Esophagus mucosa (tissue), 1 donor: ENCODE measurements around the gene FOCAD. TPM values are rescaled to one million over a fixed set of nuclear protein-coding genes. Genes with fewer than 3 reads are reported as not detected.

Experiments
- ATAC-seq: fragments of 200-7000 bp; cut with Tn5 transposase; one replicate; pipeline ENCODE4 v1.9.1; 2020
- total RNA-seq: library from RNA; stranded (reverse); gene quantifications from one replicate; pipeline ENCODE4 v1.2.4, GENCODE V29; 2023
- donor health status: DM: yes; HTN: yes; CAD: no.

Gene FOCAD
- total RNA-seq, 1 donor from 2014 or later: 17.1 TPM

DNA sequence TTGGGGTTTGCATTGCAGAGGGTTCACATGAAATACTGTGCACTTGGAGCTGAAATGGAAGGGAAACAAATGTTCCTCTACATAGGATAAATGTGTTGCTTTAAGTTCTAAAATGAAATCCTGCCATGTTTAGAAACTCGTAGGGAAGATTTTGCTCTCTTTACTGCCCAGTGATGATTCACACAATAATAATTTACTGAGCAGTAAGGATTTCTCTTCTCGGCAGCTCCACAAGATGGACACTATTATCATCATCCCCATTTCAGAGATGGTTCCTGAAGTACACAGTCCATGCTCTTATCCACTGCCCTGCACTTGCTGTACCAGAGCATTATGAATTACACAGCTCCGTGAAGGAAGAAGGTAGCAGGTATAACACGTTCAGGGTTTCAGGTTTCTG lies 343.2 kb downstream of the FOCAD start:
- ATAC-seq: no peak

DNA sequence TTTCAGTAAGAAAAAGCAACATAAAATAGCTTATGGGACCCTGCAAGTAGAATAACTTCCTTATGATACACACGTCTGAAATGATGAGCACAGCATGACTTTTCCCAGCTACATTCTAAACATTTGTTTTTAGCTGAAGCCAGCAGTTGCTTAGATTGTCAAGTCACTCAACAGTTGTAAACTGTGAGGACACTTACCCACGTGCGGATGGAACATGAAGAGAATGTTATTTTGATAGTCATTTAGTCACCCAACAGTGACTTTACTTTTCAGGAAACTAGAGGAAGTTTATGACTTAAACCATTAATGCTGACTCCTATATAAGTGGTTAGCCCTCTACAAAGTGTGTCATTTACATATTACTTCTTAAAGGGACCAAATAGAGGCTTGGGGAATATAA lies 344.4 kb downstream of the FOCAD start:
- no peak for ATAC-seq

DNA sequence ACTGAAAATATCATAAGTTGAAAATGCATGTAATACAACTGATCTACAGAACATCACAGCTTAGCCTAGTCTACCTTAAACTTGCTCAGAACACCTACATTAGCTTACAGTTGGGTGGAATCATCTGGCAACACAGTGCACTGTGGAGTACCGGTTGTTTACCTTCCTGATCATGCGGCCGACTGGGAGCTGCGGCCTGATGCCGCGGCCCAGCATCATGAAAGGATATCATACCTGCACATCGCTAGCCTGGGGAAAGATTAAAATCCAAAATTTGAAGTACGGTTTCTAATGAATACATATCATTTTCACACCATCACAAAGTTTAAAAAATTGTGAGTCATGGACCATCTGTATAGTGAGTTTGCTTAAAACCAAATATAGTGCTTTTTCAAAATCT lies 345.6 kb downstream of the FOCAD start:
- no peak for ATAC-seq

DNA sequence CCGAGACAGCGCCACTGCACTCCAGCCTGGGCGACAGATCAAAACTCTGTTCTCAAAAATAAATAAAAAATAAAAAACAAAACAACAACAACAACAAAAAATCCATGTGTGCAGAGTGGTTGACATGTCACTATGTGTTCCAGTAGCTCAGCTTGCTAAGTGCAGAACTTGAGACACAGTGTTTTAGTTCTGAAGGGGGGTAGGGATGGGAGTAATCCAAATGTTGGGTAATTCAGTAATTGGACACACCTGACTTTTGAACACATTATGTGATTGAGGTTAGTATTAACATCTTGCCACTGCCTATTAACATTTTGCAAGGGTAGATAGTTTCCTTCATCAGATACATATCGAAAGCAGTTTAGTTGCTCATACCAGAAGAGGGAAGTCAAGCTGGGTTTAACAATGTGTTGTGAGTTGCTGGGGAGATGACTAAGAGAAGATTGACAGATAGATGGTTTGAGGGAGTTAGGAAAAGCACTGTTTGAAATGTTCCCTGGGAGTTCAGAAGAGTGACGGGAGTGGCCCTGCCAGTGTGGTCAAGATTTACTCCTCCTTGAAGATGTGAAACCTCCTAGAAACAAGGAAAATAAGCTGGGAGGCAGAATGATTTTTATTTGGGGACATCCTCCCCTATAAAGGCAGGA lies 346.5 kb downstream of the FOCAD start:
- peak; percentile 67 for ATAC-seq

DNA sequence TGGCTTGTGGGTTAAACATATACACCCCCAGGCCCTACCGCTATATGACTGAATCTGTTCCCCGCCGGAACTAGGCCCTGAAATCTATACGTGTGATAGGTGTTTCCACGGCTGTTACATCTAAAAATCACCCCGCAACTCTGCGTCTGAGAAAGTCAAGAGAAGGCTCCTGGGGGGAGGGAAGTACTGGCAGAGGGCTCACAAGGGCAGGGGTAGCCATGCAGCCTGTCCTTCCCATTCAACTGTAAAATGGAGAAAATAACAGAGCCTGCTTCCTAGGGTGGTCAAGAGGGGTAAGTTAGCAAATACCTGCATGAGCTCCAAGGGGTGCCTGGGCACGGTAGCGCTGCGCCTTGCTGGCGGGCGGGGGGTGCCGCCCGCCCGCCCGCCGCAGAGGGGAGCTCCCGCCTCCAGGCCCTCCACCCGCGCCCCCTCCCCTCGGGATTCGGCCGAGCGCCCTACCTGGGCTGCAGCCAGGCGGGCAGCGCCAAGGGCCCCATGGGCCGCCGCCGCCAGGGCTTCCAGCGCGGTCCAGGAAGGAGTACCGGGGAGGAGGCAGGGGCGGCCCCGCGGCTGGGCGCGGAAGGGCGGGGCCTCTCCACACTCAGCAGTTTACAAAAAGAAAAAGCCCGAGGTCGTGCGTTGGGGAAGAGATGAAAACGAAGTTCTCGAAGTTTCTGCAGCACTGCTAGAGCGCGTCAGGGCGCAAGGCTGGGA lies 347.2 kb downstream of the FOCAD start, which contains the start of gene HACD4:
Gene HACD4, minus strand, starts transcription at position 550 of the 717 bp plus-strand sequence. Its CDS starts 50 bp downstream, at position 500.
- peak; percentile 90 for ATAC-seq

DNA sequence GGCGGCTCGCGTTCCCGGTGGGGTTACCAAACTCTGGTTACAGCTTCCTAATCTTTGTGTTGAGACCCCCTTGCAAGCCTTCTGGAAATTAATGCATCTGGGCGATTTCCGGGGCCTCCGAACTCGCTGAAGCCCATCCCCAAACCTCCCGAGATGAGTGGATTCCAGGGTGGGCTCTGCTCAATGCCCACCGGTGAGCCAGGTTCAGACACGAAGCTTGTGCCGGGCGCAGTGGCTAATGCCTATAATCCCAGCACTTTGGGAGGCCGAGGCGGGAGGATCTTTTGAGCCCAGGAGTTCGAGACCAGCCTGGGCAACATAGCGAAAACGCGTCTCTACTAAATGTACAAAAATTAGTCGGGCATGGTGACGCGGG lies 347.7 kb downstream of the FOCAD start:
- no peak for ATAC-seq

DNA sequence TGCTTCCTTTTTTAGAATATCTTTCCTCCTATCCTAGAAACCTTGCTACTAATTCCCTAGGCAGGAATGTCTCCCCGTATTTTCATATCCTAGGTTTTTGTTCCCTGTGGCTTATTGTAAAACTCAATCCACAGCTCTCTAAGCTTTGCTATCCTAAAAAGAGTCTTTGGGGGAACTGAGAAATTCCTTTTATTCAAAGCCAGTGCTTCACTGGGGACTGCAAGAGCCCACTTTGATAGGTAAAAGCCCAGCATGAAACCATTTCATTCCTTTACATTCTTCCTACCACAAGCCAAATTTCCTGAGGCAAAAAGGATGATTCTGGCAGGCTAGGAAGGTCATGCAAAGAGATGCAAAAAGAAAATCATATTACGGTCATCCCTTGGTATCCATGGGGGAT lies 353.2 kb downstream of the FOCAD start:
- ATAC-seq: no peak

DNA sequence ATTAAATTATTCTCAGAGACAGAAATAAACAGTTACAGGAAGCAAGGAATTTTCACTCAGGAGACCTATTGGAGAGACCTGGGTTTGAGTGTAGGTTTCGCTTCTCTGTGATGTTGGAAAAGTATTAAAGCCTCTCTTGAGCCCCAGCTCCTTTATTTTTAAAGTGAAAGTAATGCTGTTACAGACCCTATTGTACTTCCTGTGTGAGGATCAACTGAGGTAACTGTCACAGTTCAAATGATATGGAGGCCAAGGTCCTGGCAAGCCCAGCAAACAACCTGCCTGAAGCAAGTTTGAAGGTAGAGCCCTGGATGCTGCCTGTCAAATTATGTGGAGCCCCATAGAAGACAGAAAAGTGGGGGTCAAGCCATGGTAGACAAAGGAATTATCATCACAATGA lies 355.2 kb downstream of the FOCAD start:
- ATAC-seq: no peak

DNA sequence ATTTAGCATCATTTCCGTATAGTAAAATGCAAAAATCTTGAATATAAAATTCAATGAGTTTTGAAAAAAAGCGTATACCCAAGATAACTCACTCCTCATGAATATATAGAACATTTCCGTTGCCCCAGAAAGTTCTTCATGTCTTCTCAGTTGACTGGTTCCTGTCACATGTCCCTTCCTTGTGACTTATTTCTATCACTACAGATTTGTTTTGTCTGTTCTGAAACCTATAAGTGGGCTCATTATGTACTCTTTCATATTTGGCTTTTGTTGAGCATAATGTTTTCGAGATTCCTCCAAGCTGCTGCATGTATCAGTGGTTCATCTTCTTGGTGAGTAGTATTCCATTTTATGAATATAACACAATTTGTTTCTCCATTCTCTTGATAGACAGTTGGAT lies 358.4 kb downstream of the FOCAD start:
- ATAC-seq: no peak

DNA sequence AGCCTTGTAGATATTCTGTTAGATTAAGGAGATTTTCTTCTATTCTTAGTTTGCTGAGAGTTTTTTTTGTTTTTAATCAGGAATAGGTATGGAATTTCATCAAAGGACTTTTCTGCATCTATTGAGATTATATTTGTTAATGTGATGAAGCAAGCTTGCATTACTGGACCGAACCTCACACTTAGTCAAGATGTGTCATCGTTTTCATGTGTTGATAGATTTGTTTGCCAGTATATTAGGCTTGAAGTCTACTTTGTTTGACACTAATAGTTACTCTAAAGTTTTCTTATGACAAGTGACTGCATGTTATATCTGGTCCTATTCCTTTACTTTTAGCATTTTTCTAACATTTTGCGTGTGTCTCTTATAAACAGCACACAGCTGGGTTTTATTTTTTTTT lies 359.8 kb downstream of the FOCAD start:
- no peak for ATAC-seq

Other genes starting within 250 kb of the FOCAD start
- gene MLLT3, start 61.8 kb upstream of the FOCAD start, total RNA-seq: 7.9 TPM